HepG2 (cell line): ENCODE data around the gene GTF2H3. TPM values are rescaled to one million over a fixed set of nuclear protein-coding genes. Genes with fewer than 3 reads are reported as not detected.

ENCODE experiments used
- FOXP1 ChIP-seq, 2 experiments: fragments of 450-650 bp in 1 of 2; IDR thresholded peaks; 2 replicates each; pipeline ENCODE4 v1.6.1; 2017 to 2018; ENCODE audit warnings: antibody characterized with exemption in 1 of 2
- ISL2 ChIP-seq: sonication (generic); formaldehyde crosslinking; IDR thresholded peaks from 2 replicates; pipeline ENCODE4 v1.5.0; 2020; ENCODE audit warnings: missing genetic modification reagents
- JDP2 ChIP-seq: sonication (generic); formaldehyde crosslinking; IDR thresholded peaks from 2 replicates; pipeline ENCODE4 v1.8.1; 2022; ENCODE audit warnings: missing genetic modification reagents, borderline replicate concordance
- KAT7 ChIP-seq: IDR thresholded peaks from 2 replicates; pipeline ENCODE4 v1.6.1; 2018; ENCODE audit warnings: borderline replicate concordance, missing compliant biosample characterization
- MED8 ChIP-seq: sonication (generic); formaldehyde crosslinking; IDR thresholded peaks from 2 replicates; pipeline ENCODE4 v1.8.1; 2023; ENCODE audit warnings: mild to moderate bottlenecking, missing genetic modification reagents; ENCODE audit not compliant: insufficient replicate concordance
- NR2F6 ChIP-seq, 2 experiments: IDR thresholded peaks; 2 replicates each; pipeline ENCODE4 v1.6.1; 2016; ENCODE audit warnings: antibody characterized with exemption in 1 of 2, mild to moderate bottlenecking in 1 of 2
- REXO4 ChIP-seq: sonication (generic); formaldehyde crosslinking; IDR thresholded peaks from 2 replicates; pipeline ENCODE4 v1.8.0; 2022; ENCODE audit warnings: missing genetic modification reagents, mild to moderate bottlenecking, borderline replicate concordance
- SOX6 ChIP-seq, 2 experiments: fragments of 450-650 bp in 1 of 2; sonication (generic) in 1 of 2; formaldehyde crosslinking in 1 of 2; IDR thresholded peaks; 2 replicates each; pipeline versions ENCODE4 v1.4.0 to v1.6.1; 2017 to 2020; ENCODE audit warnings: antibody characterized with exemption in 1 of 2, mild to moderate bottlenecking in 1 of 2, missing genetic modification reagents in 1 of 2
- SUZ12 ChIP-seq: fragments of 150-350 bp; IDR thresholded peaks from 2 replicates; pipeline ENCODE4 v1.6.1; 2014; ENCODE audit warnings: low read depth, low read length
- ZC3H13 ChIP-seq: sonication (generic); formaldehyde crosslinking; IDR thresholded peaks from 2 replicates; pipeline ENCODE4 v1.8.1; 2023; ENCODE audit warnings: mild to moderate bottlenecking, missing genetic modification reagents, moderate library complexity
- ZNF614 ChIP-seq: IDR thresholded peaks from 2 replicates; pipeline ENCODE4 v1.6.1; 2018; ENCODE audit warnings: missing biosample characterization, missing genetic modification reagents, inconsistent platforms, borderline replicate concordance
- polyA plus RNA-seq, 8 experiments: library from polyadenylated mRNA; depleted of rRNA in 3 of 8; stranded (reverse) in 7 of 8; unstranded in 1 of 8; fragments of >200 nt; fragmentation: Illumina TruSeq in 4 of 8; extraction: Trizol in 4 of 8; gene quantifications; 2 replicates each; pipeline versions ENCODE4 v1.2.1 to v1.2.3, GENCODE V29; 2011 to 2016; ENCODE audit warnings: low read depth in 4 of 8, missing spikeins in 1 of 8, mixed read lengths in 1 of 8; ENCODE audit not compliant: insufficient read depth in 1 of 8
- total RNA-seq, 5 experiments: library from RNA; depleted of rRNA; stranded (reverse); fragments of >200 nt; fragmentation: Illumina TruSeq; extraction: Trizol; gene quantifications; 2 replicates each; pipeline ENCODE4 v1.2.3, GENCODE V29; 2016; ENCODE audit warnings: low read depth in 1 of 5
- TF ChIP-seq, protein P1 (sequence below): sonication (generic); formaldehyde crosslinking; IDR thresholded peaks from 2 replicates; pipeline ENCODE4 v1.8.1; 2023; ENCODE audit warnings: mild to moderate bottlenecking, moderate library complexity, missing genetic modification reagents
- TF ChIP-seq, protein P2 (sequence below), 2 experiments: fragments of 450-650 bp in 1 of 2; sonication (generic) in 1 of 2; formaldehyde crosslinking in 1 of 2; IDR thresholded peaks; 2 replicates each; pipeline versions ENCODE4 v1.6.1 to v1.8.0; 2016 to 2022; ENCODE audit warnings: antibody characterized with exemption in 1 of 2, mild to moderate bottlenecking in 1 of 2, missing genetic modification reagents in 1 of 2
- TF ChIP-seq, protein P3 (sequence below): sonication (generic); formaldehyde crosslinking; IDR thresholded peaks from 2 replicates; pipeline ENCODE4 v1.4.0; 2020; ENCODE audit warnings: mild to moderate bottlenecking, missing genetic modification reagents
- TF ChIP-seq, protein P4 (sequence below): IDR thresholded peaks from 2 replicates; pipeline ENCODE4 v1.6.1; 2016; ENCODE audit warnings: missing compliant biosample characterization, missing genetic modification reagents, borderline replicate concordance

Gene GTF2H3
- total and polyA plus RNA-seq, 2 of the 13 experiments (the other 11 are each of a cell fraction or from before 2014, with no cell fraction given): 35.8 to 58.8 TPM

DNA sequence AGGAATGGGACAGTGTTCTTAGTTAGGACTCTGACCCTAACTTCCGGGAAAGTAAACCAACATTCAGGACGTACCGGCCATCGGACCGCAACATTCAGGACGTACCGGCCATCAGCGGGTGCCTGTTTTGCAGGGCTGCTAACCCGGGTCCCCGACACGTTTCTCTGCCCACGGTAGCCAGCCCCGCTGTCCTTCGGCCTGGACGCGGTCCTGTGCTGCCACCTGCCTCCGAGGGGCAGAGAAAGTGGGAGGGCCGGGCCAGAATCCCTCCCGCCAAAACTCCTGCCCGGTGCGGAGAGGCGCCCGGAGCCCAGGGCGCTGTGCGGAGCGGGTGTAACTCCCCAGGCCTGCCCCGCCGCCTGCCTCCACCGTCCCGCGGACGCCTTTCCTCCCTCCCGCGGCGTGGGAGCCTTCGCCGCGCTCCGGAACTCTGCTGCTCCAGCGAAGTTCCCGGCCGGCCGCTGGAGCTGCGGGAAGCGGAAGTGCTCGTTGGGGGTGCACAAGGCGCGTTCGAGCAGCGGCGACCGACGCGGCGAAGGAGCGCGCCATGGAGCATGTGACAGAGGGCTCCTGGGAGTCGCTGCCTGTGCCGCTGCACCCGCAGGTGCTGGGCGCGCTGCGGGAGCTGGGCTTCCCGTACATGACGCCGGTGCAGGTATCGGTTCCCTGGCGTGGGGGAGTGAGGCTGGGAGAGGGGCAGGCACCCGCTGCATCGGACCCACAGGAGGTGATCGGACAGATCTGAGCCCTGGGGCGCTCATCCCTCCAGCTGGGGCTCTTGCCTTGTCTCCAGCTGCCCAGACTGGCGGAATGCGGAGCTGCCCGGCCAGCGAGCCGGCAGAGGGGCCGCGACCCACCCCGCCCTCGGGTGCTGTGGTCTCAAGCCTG, 31.8 kb upstream of the GTF2H3 start, which contains the start of gene DDX55 (continued):
- TF ChIP-seq ZNF614 (CRISPR knock-in tag) (peak; percentile 94; the same call in 1 of the 2 replicates), NR2F6 (IDR thresholded peaks at IDR 0.05) (no peak), NR2F6 (CRISPR knock-in tag; IDR thresholded peaks at IDR 0.05) (peak; percentile 62; the same call in 1 of the 2 replicates), FOXP1 (IDR thresholded peaks at IDR 0.05) (no peak), FOXP1 (CRISPR knock-in tag; IDR thresholded peaks at IDR 0.05) (peak; percentile 25; the same call in 1 of the 2 replicates), JDP2 (no peak), KAT7 (CRISPR knock-in tag) (peak; percentile 98), SUZ12 (no peak), SOX6 (IDR thresholded peaks at IDR 0.05) (no peak), SOX6 (CRISPR knock-in tag; IDR thresholded peaks at IDR 0.05) (peak; percentile 81; the same call in 1 of the 2 replicates), ZC3H13 (CRISPR knock-in tag) (peak; percentile 93; the same call in 1 of the 2 replicates), MED8 (peak; percentile 86), ISL2 (CRISPR knock-in tag) (peak; percentile 87), REXO4 (no peak)
- TF ChIP-seq, protein P1, sequence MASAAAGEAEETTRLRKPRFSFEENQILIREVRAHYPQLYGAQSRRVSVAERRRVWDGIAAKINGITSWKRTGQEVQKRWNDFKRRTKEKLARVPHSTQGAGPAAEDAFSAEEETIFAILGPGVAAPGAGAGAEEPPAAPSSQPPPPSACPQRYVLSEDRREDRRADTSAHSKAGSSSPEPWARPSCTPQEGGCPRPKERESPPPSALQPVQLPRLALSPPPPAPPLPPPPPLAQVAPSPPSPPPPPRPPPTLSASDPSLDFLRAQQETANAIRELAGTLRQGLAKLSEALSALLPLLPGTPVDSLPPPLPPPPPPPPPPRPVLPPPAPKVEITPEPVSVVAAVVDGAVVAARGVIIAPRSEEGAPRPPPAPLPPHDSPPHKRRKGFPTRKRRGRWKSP: no peak; the same call in none of the 2 replicates
- TF ChIP-seq, protein P2, sequence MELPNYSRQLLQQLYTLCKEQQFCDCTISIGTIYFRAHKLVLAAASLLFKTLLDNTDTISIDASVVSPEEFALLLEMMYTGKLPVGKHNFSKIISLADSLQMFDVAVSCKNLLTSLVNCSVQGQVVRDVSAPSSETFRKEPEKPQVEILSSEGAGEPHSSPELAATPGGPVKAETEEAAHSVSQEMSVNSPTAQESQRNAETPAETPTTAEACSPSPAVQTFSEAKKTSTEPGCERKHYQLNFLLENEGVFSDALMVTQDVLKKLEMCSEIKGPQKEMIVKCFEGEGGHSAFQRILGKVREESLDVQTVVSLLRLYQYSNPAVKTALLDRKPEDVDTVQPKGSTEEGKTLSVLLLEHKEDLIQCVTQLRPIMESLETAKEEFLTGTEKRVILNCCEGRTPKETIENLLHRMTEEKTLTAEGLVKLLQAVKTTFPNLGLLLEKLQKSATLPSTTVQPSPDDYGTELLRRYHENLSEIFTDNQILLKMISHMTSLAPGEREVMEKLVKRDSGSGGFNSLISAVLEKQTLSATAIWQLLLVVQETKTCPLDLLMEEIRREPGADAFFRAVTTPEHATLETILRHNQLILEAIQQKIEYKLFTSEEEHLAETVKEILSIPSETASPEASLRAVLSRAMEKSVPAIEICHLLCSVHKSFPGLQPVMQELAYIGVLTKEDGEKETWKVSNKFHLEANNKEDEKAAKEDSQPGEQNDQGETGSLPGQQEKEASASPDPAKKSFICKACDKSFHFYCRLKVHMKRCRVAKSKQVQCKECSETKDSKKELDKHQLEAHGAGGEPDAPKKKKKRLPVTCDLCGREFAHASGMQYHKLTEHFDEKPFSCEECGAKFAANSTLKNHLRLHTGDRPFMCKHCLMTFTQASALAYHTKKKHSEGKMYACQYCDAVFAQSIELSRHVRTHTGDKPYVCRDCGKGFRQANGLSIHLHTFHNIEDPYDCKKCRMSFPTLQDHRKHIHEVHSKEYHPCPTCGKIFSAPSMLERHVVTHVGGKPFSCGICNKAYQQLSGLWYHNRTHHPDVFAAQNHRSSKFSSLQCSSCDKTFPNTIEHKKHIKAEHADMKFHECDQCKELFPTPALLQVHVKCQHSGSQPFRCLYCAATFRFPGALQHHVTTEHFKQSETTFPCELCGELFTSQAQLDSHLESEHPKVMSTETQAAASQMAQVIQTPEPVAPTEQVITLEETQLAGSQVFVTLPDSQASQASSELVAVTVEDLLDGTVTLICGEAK (IDR thresholded peaks at IDR 0.05): peak; percentile 98
- TF ChIP-seq, protein P2 (CRISPR knock-in tag; IDR thresholded peaks at IDR 0.05): peak; percentile 90
- TF ChIP-seq, protein P3, sequence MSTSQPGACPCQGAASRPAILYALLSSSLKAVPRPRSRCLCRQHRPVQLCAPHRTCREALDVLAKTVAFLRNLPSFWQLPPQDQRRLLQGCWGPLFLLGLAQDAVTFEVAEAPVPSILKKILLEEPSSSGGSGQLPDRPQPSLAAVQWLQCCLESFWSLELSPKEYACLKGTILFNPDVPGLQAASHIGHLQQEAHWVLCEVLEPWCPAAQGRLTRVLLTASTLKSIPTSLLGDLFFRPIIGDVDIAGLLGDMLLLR (CRISPR knock-in tag): peak; percentile 89
- TF ChIP-seq, protein P4, sequence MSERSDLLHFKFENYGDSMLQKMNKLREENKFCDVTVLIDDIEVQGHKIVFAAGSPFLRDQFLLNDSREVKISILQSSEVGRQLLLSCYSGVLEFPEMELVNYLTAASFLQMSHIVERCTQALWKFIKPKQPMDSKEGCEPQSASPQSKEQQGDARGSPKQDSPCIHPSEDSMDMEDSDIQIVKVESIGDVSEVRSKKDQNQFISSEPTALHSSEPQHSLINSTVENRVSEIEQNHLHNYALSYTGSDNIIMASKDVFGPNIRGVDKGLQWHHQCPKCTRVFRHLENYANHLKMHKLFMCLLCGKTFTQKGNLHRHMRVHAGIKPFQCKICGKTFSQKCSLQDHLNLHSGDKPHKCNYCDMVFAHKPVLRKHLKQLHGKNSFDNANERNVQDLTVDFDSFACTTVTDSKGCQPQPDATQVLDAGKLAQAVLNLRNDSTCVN (CRISPR knock-in tag): peak; percentile 63
